Left renal pelvis (tissue), 4 donors: Measurements from ENCODE around the gene FXYD4. TPM values are rescaled to one million over a fixed set of nuclear protein-coding genes. Genes with fewer than 3 reads are reported as not detected.
"Not testable (repeated sequence)": the region's sequence is repeated elsewhere in the genome, so short reads cannot be mapped to it uniquely, and the experiment has no call there.

Source experiments
- DNase-seq, 4 donors: peaks; one replicate each; pipeline ENCODE4 v3.0.0-alpha.2; 2013; ENCODE audit warnings: low read depth in 4 of 4, low spot score in 3 of 4
- polyA plus RNA-seq, 4 donors: library from polyadenylated mRNA; unstranded; fragments of 120-200 nt; gene quantifications; one replicate each; pipeline ENCODE4 v1.2.1, GENCODE V29; 2013; ENCODE audit not compliant: insufficient read length in 4 of 4

The FXYD4 gene
- polyA plus RNA-seq, 4 donors = 0.23 to 1.5 (median 0.50) TPM; not detected in 1

- DNase-seq = no peak
Observed at GRCh38 chr10:43409385-43410109, 38.1 kb downstream of the FXYD4 start.

GRCh38 chr10:43410345-43410744 is 38.9 kb downstream of the FXYD4 start:
- DNase-seq = no peak

- no peak for DNase-seq
Observed at GRCh38 chr10:43411536-43411935, 40.1 kb downstream of the FXYD4 start.

- no peak for DNase-seq
Observed at GRCh38 chr10:43415544-43415943, 44.1 kb downstream of the FXYD4 start.

- DNase-seq = no peak
Observed at GRCh38 chr10:43417950-43418768, 46.7 kb downstream of the FXYD4 start.

GRCh38 chr10:43419997-43420368 is 48.5 kb downstream of the FXYD4 start:
- DNase-seq = no peak

- DNase-seq = peak; percentile 54 to 66 (median 64)
Observed at GRCh38 chr10:43420369-43421200, 49.1 kb downstream of the FXYD4 start.

- DNase-seq = no peak
Observed at GRCh38 chr10:43421201-43421507, 49.7 kb downstream of the FXYD4 start.

- DNase-seq = no peak
Observed at GRCh38 chr10:43421519-43421918, 50.1 kb downstream of the FXYD4 start.

- not testable (repeated sequence) for DNase-seq
Observed at GRCh38 chr10:43421944-43422343, 50.5 kb downstream of the FXYD4 start.

- no peak for DNase-seq
Observed at GRCh38 chr10:43424416-43424815, 53.0 kb downstream of the FXYD4 start.

Other genes starting within 250 kb of the FXYD4 start
- 10 to 100 TPM; 19.4 to 30.1 (median 22.0) TPM for gene CSGALNACT2, start 233.2 kb upstream of the FXYD4 start, polyA plus RNA-seq
- gene RASGEF1A, start 104.6 kb upstream of the FXYD4 start, polyA plus RNA-seq = 1 to 10 TPM in 3 of 4 donors, under 1 TPM in 1; 0.19 to 2.3 (median 1.5) TPM
- 100 to 1,000 TPM; 151 to 224 (median 221) TPM for gene HNRNPF, start 37.5 kb downstream of the FXYD4 start, polyA plus RNA-seq
- gene ZNF487, start 65.5 kb downstream of the FXYD4 start, polyA plus RNA-seq = 10 to 100 TPM in 3 of 4 donors, 1 to 10 TPM in 1; 8.4 to 12.2 (median 10.9) TPM
- 10 to 100 TPM; 10.4 to 13.8 (median 12.2) TPM for gene ZNF239, start 203.0 kb downstream of the FXYD4 start, polyA plus RNA-seq
- 1 to 10 TPM; 4.4 to 5.3 (median 4.7) TPM for gene ZNF485, start 234.8 kb downstream of the FXYD4 start, polyA plus RNA-seq